ENCODE results near the gene PAX8.

GRCh38 chr2:113316085-113316484 is 37.4 kb upstream of the PAX8 start:
- TF ChIP-seq, protein P1, sequence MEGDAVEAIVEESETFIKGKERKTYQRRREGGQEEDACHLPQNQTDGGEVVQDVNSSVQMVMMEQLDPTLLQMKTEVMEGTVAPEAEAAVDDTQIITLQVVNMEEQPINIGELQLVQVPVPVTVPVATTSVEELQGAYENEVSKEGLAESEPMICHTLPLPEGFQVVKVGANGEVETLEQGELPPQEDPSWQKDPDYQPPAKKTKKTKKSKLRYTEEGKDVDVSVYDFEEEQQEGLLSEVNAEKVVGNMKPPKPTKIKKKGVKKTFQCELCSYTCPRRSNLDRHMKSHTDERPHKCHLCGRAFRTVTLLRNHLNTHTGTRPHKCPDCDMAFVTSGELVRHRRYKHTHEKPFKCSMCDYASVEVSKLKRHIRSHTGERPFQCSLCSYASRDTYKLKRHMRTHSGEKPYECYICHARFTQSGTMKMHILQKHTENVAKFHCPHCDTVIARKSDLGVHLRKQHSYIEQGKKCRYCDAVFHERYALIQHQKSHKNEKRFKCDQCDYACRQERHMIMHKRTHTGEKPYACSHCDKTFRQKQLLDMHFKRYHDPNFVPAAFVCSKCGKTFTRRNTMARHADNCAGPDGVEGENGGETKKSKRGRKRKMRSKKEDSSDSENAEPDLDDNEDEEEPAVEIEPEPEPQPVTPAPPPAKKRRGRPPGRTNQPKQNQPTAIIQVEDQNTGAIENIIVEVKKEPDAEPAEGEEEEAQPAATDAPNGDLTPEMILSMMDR (IDR thresholded peaks at IDR 0.05) = no peak
- no peak for TF ChIP-seq POLR2A (IDR thresholded peaks at IDR 0.05)

Measured in heart left ventricle (tissue), 13 donors.